Measurements from ENCODE around the gene UQCRC1. TPM values are rescaled to one million over a fixed set of nuclear protein-coding genes. Genes with fewer than 3 reads are reported as not detected.

UQCRC1 gene
- total and polyA plus RNA-seq, 2 of the 8 experiments (the other 6 are each of a cell fraction or from before 2014, with no cell fraction given) = 310 to 720 TPM

DNA sequence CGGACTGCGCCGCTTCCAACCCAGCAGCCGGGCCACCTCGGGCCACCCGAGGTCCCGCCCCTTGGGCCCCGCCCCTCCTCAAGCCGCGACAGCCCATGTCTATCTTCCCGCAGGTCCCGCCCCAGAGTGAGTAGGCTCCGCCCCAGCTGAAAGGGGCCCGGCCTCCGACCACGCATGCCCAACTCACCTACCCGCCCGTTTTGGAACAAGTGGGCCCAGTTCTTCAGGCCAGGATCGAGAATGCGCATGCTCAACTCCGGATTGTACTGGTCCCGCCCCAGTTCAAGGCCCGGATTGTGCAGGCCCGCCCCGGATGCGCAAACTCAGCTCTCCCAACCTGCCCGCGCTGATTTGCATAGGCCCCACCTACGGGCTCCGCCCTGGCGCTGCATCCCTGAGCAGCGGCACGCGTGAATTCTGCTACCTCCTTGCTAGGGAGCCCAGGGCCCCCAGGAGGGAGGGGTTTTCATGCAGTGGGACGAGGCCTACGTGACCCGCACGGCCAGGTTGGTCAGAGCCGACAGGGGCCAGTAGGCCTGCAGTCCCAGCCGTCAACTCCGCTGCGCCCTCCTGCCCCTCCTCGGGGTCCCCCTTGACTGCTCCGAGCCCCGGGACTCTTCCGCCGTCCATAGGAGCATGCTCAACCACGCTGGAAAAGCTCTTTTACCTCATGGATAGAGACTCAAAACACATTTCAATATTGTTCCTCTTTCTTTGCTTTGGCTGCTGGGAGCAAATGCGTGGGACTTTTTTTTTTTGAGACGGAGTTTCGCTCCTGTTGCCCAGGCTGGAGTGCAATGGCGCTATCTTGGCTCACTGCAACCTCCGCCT, 52.4 kb downstream of the UQCRC1 start, which contains the start of gene PFKFB4 (continued):
- TF ChIP-seq, protein P1, sequence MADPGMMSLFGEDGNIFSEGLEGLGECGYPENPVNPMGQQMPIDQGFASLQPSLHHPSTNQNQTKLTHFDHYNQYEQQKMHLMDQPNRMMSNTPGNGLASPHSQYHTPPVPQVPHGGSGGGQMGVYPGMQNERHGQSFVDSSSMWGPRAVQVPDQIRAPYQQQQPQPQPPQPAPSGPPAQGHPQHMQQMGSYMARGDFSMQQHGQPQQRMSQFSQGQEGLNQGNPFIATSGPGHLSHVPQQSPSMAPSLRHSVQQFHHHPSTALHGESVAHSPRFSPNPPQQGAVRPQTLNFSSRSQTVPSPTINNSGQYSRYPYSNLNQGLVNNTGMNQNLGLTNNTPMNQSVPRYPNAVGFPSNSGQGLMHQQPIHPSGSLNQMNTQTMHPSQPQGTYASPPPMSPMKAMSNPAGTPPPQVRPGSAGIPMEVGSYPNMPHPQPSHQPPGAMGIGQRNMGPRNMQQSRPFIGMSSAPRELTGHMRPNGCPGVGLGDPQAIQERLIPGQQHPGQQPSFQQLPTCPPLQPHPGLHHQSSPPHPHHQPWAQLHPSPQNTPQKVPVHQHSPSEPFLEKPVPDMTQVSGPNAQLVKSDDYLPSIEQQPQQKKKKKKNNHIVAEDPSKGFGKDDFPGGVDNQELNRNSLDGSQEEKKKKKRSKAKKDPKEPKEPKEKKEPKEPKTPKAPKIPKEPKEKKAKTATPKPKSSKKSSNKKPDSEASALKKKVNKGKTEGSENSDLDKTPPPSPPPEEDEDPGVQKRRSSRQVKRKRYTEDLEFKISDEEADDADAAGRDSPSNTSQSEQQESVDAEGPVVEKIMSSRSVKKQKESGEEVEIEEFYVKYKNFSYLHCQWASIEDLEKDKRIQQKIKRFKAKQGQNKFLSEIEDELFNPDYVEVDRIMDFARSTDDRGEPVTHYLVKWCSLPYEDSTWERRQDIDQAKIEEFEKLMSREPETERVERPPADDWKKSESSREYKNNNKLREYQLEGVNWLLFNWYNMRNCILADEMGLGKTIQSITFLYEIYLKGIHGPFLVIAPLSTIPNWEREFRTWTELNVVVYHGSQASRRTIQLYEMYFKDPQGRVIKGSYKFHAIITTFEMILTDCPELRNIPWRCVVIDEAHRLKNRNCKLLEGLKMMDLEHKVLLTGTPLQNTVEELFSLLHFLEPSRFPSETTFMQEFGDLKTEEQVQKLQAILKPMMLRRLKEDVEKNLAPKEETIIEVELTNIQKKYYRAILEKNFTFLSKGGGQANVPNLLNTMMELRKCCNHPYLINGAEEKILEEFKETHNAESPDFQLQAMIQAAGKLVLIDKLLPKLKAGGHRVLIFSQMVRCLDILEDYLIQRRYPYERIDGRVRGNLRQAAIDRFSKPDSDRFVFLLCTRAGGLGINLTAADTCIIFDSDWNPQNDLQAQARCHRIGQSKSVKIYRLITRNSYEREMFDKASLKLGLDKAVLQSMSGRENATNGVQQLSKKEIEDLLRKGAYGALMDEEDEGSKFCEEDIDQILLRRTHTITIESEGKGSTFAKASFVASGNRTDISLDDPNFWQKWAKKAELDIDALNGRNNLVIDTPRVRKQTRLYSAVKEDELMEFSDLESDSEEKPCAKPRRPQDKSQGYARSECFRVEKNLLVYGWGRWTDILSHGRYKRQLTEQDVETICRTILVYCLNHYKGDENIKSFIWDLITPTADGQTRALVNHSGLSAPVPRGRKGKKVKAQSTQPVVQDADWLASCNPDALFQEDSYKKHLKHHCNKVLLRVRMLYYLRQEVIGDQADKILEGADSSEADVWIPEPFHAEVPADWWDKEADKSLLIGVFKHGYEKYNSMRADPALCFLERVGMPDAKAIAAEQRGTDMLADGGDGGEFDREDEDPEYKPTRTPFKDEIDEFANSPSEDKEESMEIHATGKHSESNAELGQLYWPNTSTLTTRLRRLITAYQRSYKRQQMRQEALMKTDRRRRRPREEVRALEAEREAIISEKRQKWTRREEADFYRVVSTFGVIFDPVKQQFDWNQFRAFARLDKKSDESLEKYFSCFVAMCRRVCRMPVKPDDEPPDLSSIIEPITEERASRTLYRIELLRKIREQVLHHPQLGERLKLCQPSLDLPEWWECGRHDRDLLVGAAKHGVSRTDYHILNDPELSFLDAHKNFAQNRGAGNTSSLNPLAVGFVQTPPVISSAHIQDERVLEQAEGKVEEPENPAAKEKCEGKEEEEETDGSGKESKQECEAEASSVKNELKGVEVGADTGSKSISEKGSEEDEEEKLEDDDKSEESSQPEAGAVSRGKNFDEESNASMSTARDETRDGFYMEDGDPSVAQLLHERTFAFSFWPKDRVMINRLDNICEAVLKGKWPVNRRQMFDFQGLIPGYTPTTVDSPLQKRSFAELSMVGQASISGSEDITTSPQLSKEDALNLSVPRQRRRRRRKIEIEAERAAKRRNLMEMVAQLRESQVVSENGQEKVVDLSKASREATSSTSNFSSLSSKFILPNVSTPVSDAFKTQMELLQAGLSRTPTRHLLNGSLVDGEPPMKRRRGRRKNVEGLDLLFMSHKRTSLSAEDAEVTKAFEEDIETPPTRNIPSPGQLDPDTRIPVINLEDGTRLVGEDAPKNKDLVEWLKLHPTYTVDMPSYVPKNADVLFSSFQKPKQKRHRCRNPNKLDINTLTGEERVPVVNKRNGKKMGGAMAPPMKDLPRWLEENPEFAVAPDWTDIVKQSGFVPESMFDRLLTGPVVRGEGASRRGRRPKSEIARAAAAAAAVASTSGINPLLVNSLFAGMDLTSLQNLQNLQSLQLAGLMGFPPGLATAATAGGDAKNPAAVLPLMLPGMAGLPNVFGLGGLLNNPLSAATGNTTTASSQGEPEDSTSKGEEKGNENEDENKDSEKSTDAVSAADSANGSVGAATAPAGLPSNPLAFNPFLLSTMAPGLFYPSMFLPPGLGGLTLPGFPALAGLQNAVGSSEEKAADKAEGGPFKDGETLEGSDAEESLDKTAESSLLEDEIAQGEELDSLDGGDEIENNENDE (IDR thresholded peaks at IDR 0.05; ENCODE audit: insufficient replicate concordance, low read length) = no peak
- TF ChIP-seq SP2 (IDR thresholded peaks at IDR 0.05; ENCODE audit: low read length) = no peak
- TF ChIP-seq SIN3A (conservative IDR thresholded peaks at IDR 0.05 in 1 of 2, IDR thresholded peaks at IDR 0.05 in 1 of 2; ENCODE audit: low read depth in 1 of 2, low read length in 2 of 2) = peak; percentile 50 to 64; a peak in 1 of 4 replicates
- peak; percentile 95 for TF ChIP-seq NRF1 (IDR thresholded peaks at IDR 0.05; ENCODE audit: low read depth, low read length)
- no peak for TF ChIP-seq RNF2 (IDR thresholded peaks at IDR 0.05; ENCODE audit: borderline replicate concordance, low read depth, low read length, missing control alignments, poor library complexity, severe bottlenecking)
- no peak for TF ChIP-seq RXRA (IDR thresholded peaks at IDR 0.05; ENCODE audit: insufficient read depth, low read depth, low read length)
- TF ChIP-seq SRF (IDR thresholded peaks at IDR 0.05; ENCODE audit: low read depth, low read length) = no peak
- no peak for TF ChIP-seq GABPA (IDR thresholded peaks at IDR 0.05; ENCODE audit: borderline replicate concordance, insufficient read depth, low read length)
- no peak for TF ChIP-seq JUN (IDR thresholded peaks at IDR 0.05; ENCODE audit: low read depth, low read length)

Measured in H1 (cell line).